AG04450 (cell line): Measurements from ENCODE around the gene LONP1. TPM values are rescaled to one million over a fixed set of nuclear protein-coding genes. Genes with fewer than 3 reads are reported as not detected.

Experiments used
- CTCF ChIA-PET: fragments of 300-600, 350-600 bp; formaldehyde crosslinking; extraction: SDS; loops from one replicate; lab custom pipeline; 2022; ENCODE audit warnings: antibody characterized with exemption, inconsistent platforms; lab: Charles Lee
- POLR2A ChIA-PET: fragments of 350-600 bp; formaldehyde crosslinking; extraction: SDS; loops from one replicate; lab custom pipeline; 2021; ENCODE audit warnings: antibody characterized with exemption, inconsistent platforms; lab: Yijun Ruan, JAX
- DNase-seq: peaks from one replicate; pipeline ENCODE4 v3.0.0-alpha.2; 2011; ENCODE audit warnings: low read depth, low spot score
- H3K27ac ChIP-seq: one replicate; pipeline ENCODE4 v1.5.1; 2012; ENCODE audit warnings: low read depth, low read length, control low read depth
- H3K27me3 ChIP-seq: one replicate; pipeline ENCODE4 v1.6.0; 2012; ENCODE audit warnings: low read length; ENCODE audit not compliant: control insufficient read depth, insufficient read depth
- H3K4me3 ChIP-seq: 2 replicates; pipeline ENCODE4 v1.5.1; 2011; ENCODE audit warnings: mild to moderate bottlenecking, low read depth, low read length, control low read depth
- H3K9me3 ChIP-seq: 2 replicates; pipeline ENCODE4 v1.5.1; 2012; ENCODE audit warnings: low read length; ENCODE audit not compliant: control insufficient read depth, insufficient read depth
- CTCF ChIP-seq: IDR thresholded peaks from 2 replicates; pipeline ENCODE4 v1.5.1; 2011; ENCODE audit warnings: low read depth, low read length, control low read depth, inconsistent platforms
- polyA plus RNA-seq: library from polyadenylated mRNA; depleted of rRNA; stranded (reverse); fragments of >200 nt; gene quantifications from 2 replicates; pipeline ENCODE4 v1.2.3, GENCODE V29; 2011

The LONP1 gene
- polyA plus RNA-seq, 1 experiment, result 37.8 TPM

DNA sequence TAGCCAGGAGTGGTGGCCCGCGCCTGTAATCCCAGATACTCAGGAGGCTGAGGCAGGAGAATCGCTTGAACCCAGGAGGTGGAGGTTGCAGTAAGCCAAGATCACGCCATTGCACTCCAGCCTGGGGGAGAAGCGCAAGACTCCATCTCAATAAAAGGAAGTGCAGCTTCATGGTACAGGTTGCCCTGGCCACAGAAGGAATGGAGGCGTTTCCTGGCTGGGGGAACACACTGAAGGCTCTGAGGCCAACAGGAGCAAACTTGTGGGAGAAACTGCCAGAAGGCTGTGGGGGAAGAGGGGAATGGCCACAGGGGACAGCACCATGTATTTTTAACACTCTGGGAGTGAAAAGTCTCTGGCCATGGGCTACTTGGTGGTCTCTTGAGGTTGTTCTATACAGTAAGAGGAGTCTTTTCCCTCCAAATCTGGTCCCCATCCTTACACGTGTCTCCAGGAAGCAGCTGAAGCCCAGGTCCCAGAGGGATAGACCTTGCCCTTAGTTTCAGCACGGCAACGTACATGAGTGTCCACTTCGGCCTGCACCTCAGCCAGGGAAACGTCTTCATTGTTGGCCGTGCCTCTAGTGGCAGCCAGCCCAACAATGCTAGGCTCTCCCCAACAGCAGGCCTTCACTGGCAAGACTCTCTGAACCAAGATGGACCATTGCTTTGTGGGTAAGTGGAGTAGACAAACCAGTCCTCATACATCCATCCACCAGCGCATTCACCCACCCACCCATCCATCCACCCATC lies 47.1 kb downstream of the LONP1 start:
- Histone ChIP-seq H3K4me3 (no peak overlapping the region), H3K27me3 (no peaks in the 10 kb centered on the region), H3K9me3 (no peaks in the 10 kb centered on the region), H3K27ac (no peak overlapping the region)
- DNase-seq, result no peak
- ChIA-PET POLR2A (no interaction called here), CTCF (no interaction called here)
- no peak for TF ChIP-seq CTCF

- Histone ChIP-seq H3K27ac (no peak overlapping the region), H3K27me3 (no peaks in the 10 kb centered on the region), H3K4me3 (no peak overlapping the region), H3K9me3 (no peaks in the 10 kb centered on the region)
- TF ChIP-seq CTCF, result no peak
- DNase-seq, result no peak
- ChIA-PET CTCF (no interaction called here), POLR2A (no interaction called here)
Measured at GRCh38 chr19:5671600-5671999, 48.3 kb downstream of the LONP1 start.

- H3K27ac ChIP-seq, result no peak overlapping the region
- no peak overlapping the region for H3K4me3 ChIP-seq
- ChIA-PET CTCF (no interaction called here), POLR2A (no interaction called here)
- TF ChIP-seq CTCF, result no peak
- H3K9me3 ChIP-seq, result no peaks in the 10 kb centered on the region
- DNase-seq, result no peak
- H3K27me3 ChIP-seq, result no peaks in the 10 kb centered on the region
Measured at GRCh38 chr19:5669212-5669611, 50.7 kb downstream of the LONP1 start.

- Histone ChIP-seq H3K4me3 (no peak overlapping the region), H3K27ac (no peak overlapping the region), H3K27me3 (no peaks in the 10 kb centered on the region), H3K9me3 (no peaks in the 10 kb centered on the region)
- TF ChIP-seq CTCF, result no peak
- DNase-seq, result no peak
- ChIA-PET CTCF (interaction anchor here (0.6 kb wide), 1 partner anchor 51 kb away, joined by 5 read pairs; no protein-coding TSS in a partner anchor), POLR2A (no interaction called here)
Measured at GRCh38 chr19:5667751-5668271, 52.1 kb downstream of the LONP1 start.

DNA sequence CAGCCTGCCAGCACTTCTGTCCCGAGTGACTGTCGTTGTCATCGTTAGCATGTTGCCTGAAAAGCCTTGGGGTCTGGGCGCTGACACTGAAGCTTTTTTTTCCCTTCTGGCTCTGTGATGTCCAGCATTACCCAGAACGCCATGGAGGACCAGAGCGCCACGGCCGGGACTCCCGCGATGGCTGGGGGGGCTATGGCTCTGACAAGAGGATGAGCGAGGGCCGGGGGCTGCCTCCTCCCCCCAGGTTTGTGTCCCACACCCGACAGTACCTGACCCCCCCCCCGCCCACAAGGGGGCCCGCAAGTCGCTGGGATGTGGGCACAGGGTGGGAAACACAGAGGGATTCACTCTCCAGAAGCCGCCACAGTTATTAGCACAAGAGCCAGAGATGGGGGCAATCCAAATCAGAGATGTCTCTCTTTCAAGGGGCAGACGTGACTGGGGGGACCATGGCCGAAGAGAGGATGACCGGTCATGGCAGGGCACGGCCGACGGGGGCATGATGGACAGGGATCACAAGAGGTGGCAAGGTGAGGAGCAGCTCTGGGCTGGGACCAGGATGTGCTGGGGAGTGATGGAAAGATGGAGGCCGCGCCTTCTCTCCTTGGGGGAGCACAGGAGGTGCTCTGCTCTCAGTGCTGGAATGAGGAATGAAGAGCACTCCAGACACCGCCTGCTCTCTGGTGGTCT lies 52.9 kb downstream of the LONP1 start:
- no peak for DNase-seq
- no peaks in the 10 kb centered on the region for H3K27me3 ChIP-seq
- H3K9me3 ChIP-seq, result no peaks in the 10 kb centered on the region
- CTCF ChIA-PET, result no interaction called here
- TF ChIP-seq CTCF, result no peak
- H3K27ac ChIP-seq, result no peak overlapping the region
- POLR2A ChIA-PET, result no interaction called here
- no peak overlapping the region for H3K4me3 ChIP-seq
